Coronary artery (tissue), 2 donors: ENCODE measurements around the gene MAD1L1.
"Not testable (repeated sequence)": the region's sequence is repeated elsewhere in the genome, so short reads cannot be mapped to it uniquely, and the experiment has no call there.

Source experiments
- DNase-seq: peaks from one replicate; pipeline ENCODE4 v3.0.0-alpha.2; 2017; ENCODE audit warnings: low spot score
- H3K27ac ChIP-seq, 2 donors: fragments of 200-600 bp; sonication (generic); one replicate each; pipeline ENCODE4 v1.5.1; 2016 to 2019
- H3K4me3 ChIP-seq: fragments of 200-600 bp; sonication (generic); 2 replicates; pipeline ENCODE4 v1.5.1; 2016; ENCODE audit warnings: mild to moderate bottlenecking, moderate library complexity
- CTCF ChIP-seq: fragments of 200-600 bp; sonication (generic); IDR thresholded peaks from one replicate; pipeline ENCODE4 v1.5.1; 2019; ENCODE audit warnings: antibody characterized with exemption

Gene MAD1L1

GRCh38 chr7:1979591-1980560, 252.9 kb downstream of the MAD1L1 start:
- H3K27ac ChIP-seq: no peak overlapping the region
- no peak for TF ChIP-seq CTCF
- DNase-seq: no peak
- H3K4me3 ChIP-seq: no peak overlapping the region

GRCh38 chr7:1978656-1979590, 253.8 kb downstream of the MAD1L1 start:
- no peak for DNase-seq
- H3K27ac ChIP-seq: no peak overlapping the region
- TF ChIP-seq CTCF: no peak
- no peak overlapping the region for H3K4me3 ChIP-seq

GRCh38 chr7:1977876-1978441, 254.8 kb downstream of the MAD1L1 start:
- H3K27ac ChIP-seq: no peak overlapping the region
- no peak overlapping the region for H3K4me3 ChIP-seq
- DNase-seq: no peak
- no peak for TF ChIP-seq CTCF

- TF ChIP-seq CTCF: no peak
- no peak overlapping the region for H3K27ac ChIP-seq
- DNase-seq: no peak
- no peak overlapping the region for H3K4me3 ChIP-seq
Measured at GRCh38 chr7:1977059-1977875, 255.5 kb downstream of the MAD1L1 start.

GRCh38 chr7:1976521-1976920, 256.2 kb downstream of the MAD1L1 start:
- H3K4me3 ChIP-seq, DNase-seq, H3K27ac ChIP-seq: not testable (repeated sequence)

GRCh38 chr7:1975581-1975980, 257.2 kb downstream of the MAD1L1 start:
- no peak overlapping the region for H3K27ac ChIP-seq
- DNase-seq: no peak
- TF ChIP-seq CTCF: no peak
- H3K4me3 ChIP-seq: no peak overlapping the region
